HepG2 (cell line): ENCODE measurements around the gene MFSD12. TPM values are rescaled to one million over a fixed set of nuclear protein-coding genes. Genes with fewer than 3 reads are reported as not detected.

Experiments
- ATAC-seq: fragments of 200-7000 bp; cut with Tn5 transposase; 3 replicates; pipeline ENCODE4 v1.9.1; 2020; ENCODE audit warnings: mild to moderate bottlenecking, moderate library complexity
- BruUV-seq: library from RNA; stranded (reverse); fragments of 400-500 nt; replicated peaks from 2 replicates; lab custom pipeline; 2021; lab: Mats Ljungman, UMichigan
- CTCF ChIA-PET: fragments of 300-600 bp; formaldehyde crosslinking; extraction: SDS; loops from one replicate; lab custom pipeline; 2021; ENCODE audit warnings: low total read pairs, inconsistent platforms, low intra/inter-chr PET ratio; lab: Yijun Ruan, JAX
- POLR2A ChIA-PET: fragments of 350-600 bp; sonication (Branson Sonifier 250); formaldehyde crosslinking; loops from one replicate; lab custom pipeline; 2020; ENCODE audit warnings: antibody characterized with exemption, inconsistent platforms; lab: Yijun Ruan, JAX
- DNase-seq: peaks from one replicate; pipeline ENCODE4 v3.0.0-alpha.2; 2015; ENCODE audit warnings: low spot score
- FAIRE-seq: peaks from 3 replicates; lab custom pipeline; 2011; peaks lifted over from hg19 to GRCh38; lab: Jason Lieb, UNC
- H2AFZ ChIP-seq: one replicate; pipeline ENCODE4 v1.6.1; 2011; ENCODE audit warnings: low read length, inconsistent platforms
- H3K27ac ChIP-seq: fragments of 300-600 bp; 3 replicates; pipeline ENCODE4 v1.8.0; 2011; ENCODE audit warnings: mixed run types, mild to moderate bottlenecking, mixed read lengths, low read length, inconsistent platforms; ENCODE audit not compliant: insufficient read depth; ENCODE audit errors: extremely low read length
- H3K27me3 ChIP-seq, 2 experiments: fragments of 200-600 bp in 1 of 2; 2 replicates in 1 of 2; 3 replicates in 1 of 2; pipeline versions ENCODE4 v1.6.0 to v1.8.0; 2011; ENCODE audit warnings: low read length in 2 of 2, mild to moderate bottlenecking in 2 of 2, moderate library complexity in 2 of 2, inconsistent platforms in 1 of 2; ENCODE audit not compliant: insufficient read depth in 2 of 2, control insufficient read depth in 1 of 2
- H3K36me3 ChIP-seq, 2 experiments: fragments of 200-600 bp in 1 of 2; replicated peaks in 1 of 2; 2 replicates in 1 of 2; 3 replicates in 1 of 2; pipeline versions ENCODE4 v1.5.1 to v1.8.0; 2011; ENCODE audit warnings: low read length in 2 of 2, inconsistent platforms in 1 of 2; ENCODE audit not compliant: insufficient read depth in 2 of 2, control insufficient read depth in 1 of 2
- H3K4me1 ChIP-seq: 2 replicates; pipeline ENCODE4 v1.5.1; 2012; ENCODE audit warnings: low read length, inconsistent platforms; ENCODE audit not compliant: insufficient read depth
- H3K4me2 ChIP-seq: 2 replicates; pipeline ENCODE4 v1.6.0; 2011; ENCODE audit warnings: low read depth, low read length, inconsistent platforms
- H3K4me3 ChIP-seq, 3 experiments: fragments of 200-600 bp in 1 of 3; sonication (generic), shearing (Covaris generic) in 1 of 3; replicated peaks in 1 of 3; 2 replicates each; pipeline ENCODE4 v1.5.1; 2011 to 2016; ENCODE audit warnings: low read length in 3 of 3, inconsistent platforms in 2 of 3, low read depth in 2 of 3, mild to moderate bottlenecking in 2 of 3, control low read depth in 1 of 3, mixed read lengths in 1 of 3; ENCODE audit not compliant: insufficient read depth in 1 of 3
- H3K79me2 ChIP-seq: one replicate; pipeline ENCODE4 v1.6.1; 2011; ENCODE audit warnings: low read length, inconsistent platforms; ENCODE audit not compliant: insufficient read depth
- H3K9ac ChIP-seq: 2 replicates; pipeline ENCODE4 v1.6.0; 2011; ENCODE audit warnings: mild to moderate bottlenecking, low read depth, low read length, inconsistent platforms; ENCODE audit not compliant: insufficient read depth
- H3K9me3 ChIP-seq: 2 replicates; pipeline ENCODE4 v1.5.1; 2012; ENCODE audit warnings: mild to moderate bottlenecking, low read length
- H4K20me1 ChIP-seq: 2 replicates; pipeline ENCODE4 v1.6.0; 2011; ENCODE audit warnings: inconsistent platforms, mild to moderate bottlenecking, low read length, moderate library complexity; ENCODE audit not compliant: insufficient read depth
- AGO2 ChIP-seq: fragments of 200-400 bp; formaldehyde crosslinking; optimal IDR thresholded peaks from 2 replicates; pipeline ENCODE3; 2017; ENCODE audit warnings: mild to moderate bottlenecking, low read depth, low read length, moderate library complexity
- ARID5B ChIP-seq: IDR thresholded peaks from 2 replicates; pipeline ENCODE4 v1.4.0; 2020; ENCODE audit warnings: mild to moderate bottlenecking, missing genetic modification reagents
- ISX ChIP-seq: sonication (generic); formaldehyde crosslinking; conservative IDR thresholded peaks from 2 replicates; pipeline ENCODE4 v1.5.0; 2020; ENCODE audit warnings: missing genetic modification reagents
- MTF2 ChIP-seq: sonication (generic); formaldehyde crosslinking; IDR thresholded peaks from 2 replicates; pipeline ENCODE4 v1.5.0; 2020; ENCODE audit warnings: missing genetic modification reagents, borderline replicate concordance
- RFXAP ChIP-seq: sonication (generic); formaldehyde crosslinking; IDR thresholded peaks from 2 replicates; pipeline ENCODE4 v1.4.0; 2020; ENCODE audit warnings: missing genetic modification reagents, borderline replicate concordance
- TARDBP ChIP-seq: sonication (generic); formaldehyde crosslinking; IDR thresholded peaks from 2 replicates; pipeline ENCODE4 v1.8.0; 2022; ENCODE audit warnings: mild to moderate bottlenecking, missing genetic modification reagents
- TCF7 ChIP-seq: sonication (generic); IDR thresholded peaks from 2 replicates; pipeline ENCODE4 v1.6.1; 2016; ENCODE audit warnings: antibody characterized with exemption, low read depth
- ZBTB3 ChIP-seq: sonication (generic); formaldehyde crosslinking; IDR thresholded peaks from 2 replicates; pipeline ENCODE4 v1.4.0; 2020; ENCODE audit warnings: low read depth, mild to moderate bottlenecking, moderate library complexity, missing genetic modification reagents, borderline replicate concordance
- ZMYM2 ChIP-seq: sonication (generic); formaldehyde crosslinking; IDR thresholded peaks from 2 replicates; pipeline ENCODE4 v1.8.0; 2022; ENCODE audit warnings: mild to moderate bottlenecking, missing genetic modification reagents
- ZNF660 ChIP-seq: sonication (generic); formaldehyde crosslinking; IDR thresholded peaks from 2 replicates; pipeline ENCODE4 v1.5.1; 2020; ENCODE audit warnings: mild to moderate bottlenecking, low read depth, missing genetic modification reagents, borderline replicate concordance
- ZNF740 ChIP-seq: sonication (generic); formaldehyde crosslinking; IDR thresholded peaks from 2 replicates; pipeline ENCODE4 v1.4.0; 2020; ENCODE audit warnings: missing genetic modification reagents
- ZNF780A ChIP-seq: sonication (generic); formaldehyde crosslinking; IDR thresholded peaks from 2 replicates; pipeline ENCODE4 v1.8.0; 2022; ENCODE audit warnings: mild to moderate bottlenecking, missing genetic modification reagents, moderate library complexity
- WGBS: methylation state at CpG from one replicate; pipeline ENCODE4 v1.1.6; 2017; ENCODE audit warnings: low lambda C conversion rate; 5-methylcytosine and 5-hydroxymethylcytosine counted together
- in situ Hi-C: cut with HindIII; loops from 2 replicates; pipeline ENCODE4 v1.10.0; 2017; ENCODE audit warnings: low pct_unique_long_range_greater_than_20kb; ENCODE audit not compliant: extremely low pct_ligation_motif_present
- intact Hi-C: fragments of 100-400 bp; cut with micrococcal nuclease; formaldehyde crosslinking; loops from one replicate; pipeline ENCODE4 v1.10.0; 2022; ENCODE audit not compliant: unreplicated experiment
- polyA plus RNA-seq, 8 experiments: library from polyadenylated mRNA; depleted of rRNA in 3 of 8; stranded (reverse) in 7 of 8; unstranded in 1 of 8; fragments of >200 nt; fragmentation: Illumina TruSeq in 4 of 8; extraction: Trizol in 4 of 8; gene quantifications; 2 replicates each; pipeline versions ENCODE4 v1.2.1 to v1.2.3, GENCODE V29; 2011 to 2016; ENCODE audit warnings: low read depth in 4 of 8, missing spikeins in 1 of 8, mixed read lengths in 1 of 8; ENCODE audit not compliant: insufficient read depth in 1 of 8
- total RNA-seq, 5 experiments: library from RNA; depleted of rRNA; stranded (reverse); fragments of >200 nt; fragmentation: Illumina TruSeq; extraction: Trizol; gene quantifications; 2 replicates each; pipeline ENCODE4 v1.2.3, GENCODE V29; 2016; ENCODE audit warnings: low read depth in 1 of 5

The MFSD12 gene
- total and polyA plus RNA-seq, 2 of the 13 experiments (the other 11 are each of a cell fraction or from before 2014, with no cell fraction given) = 27.2 to 29.1 TPM

DNA sequence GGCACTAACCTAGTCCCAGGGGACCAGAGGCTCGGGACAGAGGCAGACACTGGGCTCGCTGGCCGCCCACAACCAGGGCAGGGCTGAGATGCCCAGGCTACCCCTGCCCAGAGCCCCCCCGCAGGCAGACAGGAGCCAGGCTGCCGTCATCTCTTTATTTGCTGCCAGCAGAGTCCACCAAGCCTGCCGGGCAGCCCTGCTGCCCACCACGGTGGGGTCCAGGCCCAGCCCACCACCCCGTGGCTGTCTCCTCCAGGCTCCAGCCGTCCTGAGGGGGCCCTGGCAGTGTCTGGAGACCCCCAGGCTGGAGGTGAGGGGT, 13.4 kb downstream of the MFSD12 start:
- no peak for TF ChIP-seq ZNF740
- no peak for TF ChIP-seq ZNF660 (CRISPR knock-in tag)
- no peak for TF ChIP-seq ZBTB3
- TF ChIP-seq AGO2 = peak; percentile 26
- no peak for TF ChIP-seq RFXAP (CRISPR knock-in tag)
- no peak for TF ChIP-seq ZNF780A (CRISPR knock-in tag)
- H3K4me1 ChIP-seq = no peaks in the 10 kb centered on the region
- intact Hi-C loops = no loop called here
- H4K20me1 ChIP-seq = no peaks in the 10 kb centered on the region; the same call in 1 of the 2 replicates
- ATAC-seq = no peak
- 95% methylated on average over 4 of the region's 9 CpGs for WGBS
- H3K4me2 ChIP-seq = no peak overlapping the region
- no peak overlapping the region for H3K4me3 ChIP-seq
- peaks cover 3 to 10% of the 10 kb centered on the region in 2 experiments; a peak in 3 of 5 replicates for H3K36me3 ChIP-seq
- CTCF ChIA-PET = interaction anchor here (2.3 kb wide), 1 partner anchor 31 kb away, joined by 14 read pairs; no protein-coding TSS in a partner anchor
- no peak for FAIRE-seq
- no peaks in the 10 kb centered on the region for H3K9me3 ChIP-seq
- no peak overlapping the region for H2AFZ ChIP-seq
- in situ Hi-C loops = no loop called here
- no peak overlapping the region for H3K27ac ChIP-seq
- BruUV-seq = no TSS peak
- H3K27me3 ChIP-seq = no peaks in the 10 kb centered on the region
- DNase-seq = no peak
- no peak overlapping the region for H3K9ac ChIP-seq
- POLR2A ChIA-PET = no interaction called here
- no peaks in the 10 kb centered on the region for H3K79me2 ChIP-seq

- Histone ChIP-seq H3K79me2 (no peaks in the 10 kb centered on the region), H3K4me2 (no peak overlapping the region), H4K20me1 (no peaks in the 10 kb centered on the region; the same call in 1 of the 2 replicates), H3K9ac (no peak overlapping the region), H3K4me1 (no peaks in the 10 kb centered on the region), H3K4me3 (no peak overlapping the region), H3K27ac (no peak overlapping the region), H3K27me3 (no peaks in the 10 kb centered on the region), H3K36me3 (peaks cover 3 to 10% of the 10 kb centered on the region in 2 experiments; a peak in 3 of 5 replicates), H2AFZ (no peak overlapping the region), H3K9me3 (no peaks in the 10 kb centered on the region)
- ChIA-PET POLR2A (no interaction called here), CTCF (no interaction called here)
- FAIRE-seq = no peak
- WGBS = 95% methylated on average over 14 of the region's 47 CpGs
- intact Hi-C loops = no loop called here
- in situ Hi-C loops = no loop called here
- no TSS peak for BruUV-seq
- ATAC-seq = no peak
- DNase-seq = no peak
- TF ChIP-seq ISX (no peak), TCF7 (no peak), ZMYM2 (no peak), AGO2 (peak; percentile 45), MTF2 (CRISPR knock-in tag) (no peak), ARID5B (CRISPR knock-in tag) (no peak), TARDBP (CRISPR knock-in tag) (no peak)
Observed at GRCh38 chr19:3543150-3544057, 14.0 kb downstream of the MFSD12 start.
